ENCODE results near the gene ULK3. TPM values are rescaled to one million over a fixed set of nuclear protein-coding genes. Genes with fewer than 3 reads are reported as not detected.

Gene ULK3
- total RNA-seq, 1 experiment from 2014 or later, result 58.3 TPM

GRCh38 chr15:74826364-74826819 lies 16.6 kb downstream of the ULK3 start, which contains the start of gene CPLX3:
Gene CPLX3, plus strand, starts transcription at chr15:74826627. Its CDS starts 77 bp downstream, at chr15:74826704.
- no peaks in the 10 kb centered on the region for H3K9me3 ChIP-seq (ENCODE audit: low read depth, low read length, poor library complexity, severe bottlenecking)
- peaks cover 9% of the 10 kb centered on the region for H3K4me1 ChIP-seq (ENCODE audit: insufficient read depth, low read length, poor library complexity, severe bottlenecking)
- DNase-seq (ENCODE audit: low spot score), result peak; percentile 47
- intact Hi-C loops (cut with micrococcal nuclease; ENCODE audit: unreplicated experiment), result no loop called here
- CTCF ChIA-PET, result interaction anchor here (0.6 to 1.2 kb wide), 2 partner anchors 43 to 116 kb away, joined by 3 to 8 read pairs; no protein-coding TSS in a partner anchor
- TF ChIP-seq EZH2 (IDR thresholded peaks at IDR 0.05; ENCODE audit: borderline replicate concordance, low read depth, low read length, poor library complexity, severe bottlenecking) (no peak), CTCF (conservative IDR thresholded peaks at IDR 0.05; ENCODE audit: low read depth, low read length) (no peak)
- POLR2A ChIA-PET (ENCODE audit: low non-redundant PET), result interaction anchor here (0.6 kb wide), 1 partner anchor 415 kb away, joined by 3 read pairs; no protein-coding TSS in a partner anchor
- peaks cover 15% of the 10 kb centered on the region for H3K27me3 ChIP-seq (replicated peaks; ENCODE audit: insufficient read depth, low read depth, low read length, poor library complexity)
- no TSS peak for BruUV-seq (replicated peaks)
- no peak within 1 kb of the TSS for H3K27ac ChIP-seq (ENCODE audit: low read depth, low read length, poor library complexity, severe bottlenecking)
- no peaks in the 10 kb centered on the region for H3K36me3 ChIP-seq (ENCODE audit: insufficient read depth, low read length, poor library complexity, severe bottlenecking)
- H3K4me3 ChIP-seq (ENCODE audit: low read depth, low read length, poor library complexity, severe bottlenecking), result no peak within 1 kb of the TSS

- ChIA-PET POLR2A (ENCODE audit: low non-redundant PET) (interaction anchor here (0.6 kb wide), 1 partner anchor 414 kb away, joined by 3 read pairs; no protein-coding TSS in a partner anchor), CTCF (interaction anchor here (0.6 to 1.2 kb wide), 2 partner anchors 42 to 116 kb away, joined by 3 to 8 read pairs; no protein-coding TSS in a partner anchor)
- H3K36me3 ChIP-seq (ENCODE audit: insufficient read depth, low read length, poor library complexity, severe bottlenecking), result no peaks in the 10 kb centered on the region
- intact Hi-C loops (cut with micrococcal nuclease; ENCODE audit: unreplicated experiment), result no loop called here
- DNase-seq (ENCODE audit: low spot score), result no peak
- H3K9me3 ChIP-seq (ENCODE audit: low read depth, low read length, poor library complexity, severe bottlenecking), result no peaks in the 10 kb centered on the region
- H3K27me3 ChIP-seq (replicated peaks; ENCODE audit: insufficient read depth, low read depth, low read length, poor library complexity), result peaks cover 15% of the 10 kb centered on the region
- no peak overlapping the region for H3K27ac ChIP-seq (ENCODE audit: low read depth, low read length, poor library complexity, severe bottlenecking)
- TF ChIP-seq EZH2 (IDR thresholded peaks at IDR 0.05; ENCODE audit: borderline replicate concordance, low read depth, low read length, poor library complexity, severe bottlenecking), result no peak
- no peak for TF ChIP-seq CTCF (conservative IDR thresholded peaks at IDR 0.05; ENCODE audit: low read depth, low read length)
- no peak overlapping the region for H3K4me3 ChIP-seq (ENCODE audit: low read depth, low read length, poor library complexity, severe bottlenecking)
- BruUV-seq (replicated peaks), result no TSS peak
- peaks cover 9% of the 10 kb centered on the region for H3K4me1 ChIP-seq (ENCODE audit: insufficient read depth, low read length, poor library complexity, severe bottlenecking)
These were observed 17.1 kb downstream of the ULK3 start for GRCh38 chr15:74825866-74826265.

GRCh38 chr15:74824976-74825375 lies 18.0 kb downstream of the ULK3 start:
- Histone ChIP-seq H3K9me3 (ENCODE audit: low read depth, low read length, poor library complexity, severe bottlenecking) (no peaks in the 10 kb centered on the region), H3K4me1 (ENCODE audit: insufficient read depth, low read length, poor library complexity, severe bottlenecking) (peaks cover 9% of the 10 kb centered on the region), H3K36me3 (ENCODE audit: insufficient read depth, low read length, poor library complexity, severe bottlenecking) (no peaks in the 10 kb centered on the region), H3K27me3 (replicated peaks; ENCODE audit: insufficient read depth, low read depth, low read length, poor library complexity) (peaks cover 15% of the 10 kb centered on the region), H3K27ac (ENCODE audit: low read depth, low read length, poor library complexity, severe bottlenecking) (no peak overlapping the region), H3K4me3 (ENCODE audit: low read depth, low read length, poor library complexity, severe bottlenecking) (no peak overlapping the region)
- BruUV-seq (replicated peaks), result no TSS peak
- CTCF ChIA-PET, result interaction anchor here (0.6 kb wide), 1 partner anchor 19 kb away, joined by 3 read pairs; no protein-coding TSS in a partner anchor
- POLR2A ChIA-PET (ENCODE audit: low non-redundant PET), result no interaction called here
- no peak for DNase-seq (ENCODE audit: low spot score)
- intact Hi-C loops (cut with micrococcal nuclease; ENCODE audit: unreplicated experiment), result no loop called here
- TF ChIP-seq EZH2 (IDR thresholded peaks at IDR 0.05; ENCODE audit: borderline replicate concordance, low read depth, low read length, poor library complexity, severe bottlenecking), result no peak
- no peak for TF ChIP-seq CTCF (conservative IDR thresholded peaks at IDR 0.05; ENCODE audit: low read depth, low read length)

All from A673 (cell line).